WTC11 (cell line): ENCODE results near the gene MTCL1. TPM values are rescaled to one million over a fixed set of nuclear protein-coding genes. Genes with fewer than 3 reads are reported as not detected.

ENCODE experiments used
- ATAC-seq: fragments of 200-7000 bp; cut with Tn5 transposase; 2 replicates; pipeline ENCODE4 v1.10.0; 2021; ENCODE audit warnings: mild to moderate bottlenecking, moderate library complexity
- CTCF ChIA-PET: fragments of 300-600 bp; sonication (Branson Sonifier 250); formaldehyde crosslinking; loops from one replicate; lab custom pipeline; 2021; ENCODE audit warnings: antibody characterized with exemption; lab: Charles Lee
- POLR2A ChIA-PET: fragments of 350-600 bp; sonication (Branson Sonifier 250); formaldehyde crosslinking; loops from one replicate; lab custom pipeline; 2021; ENCODE audit warnings: antibody characterized with exemption; lab: Charles Lee
- DNase-seq: peaks from one replicate; pipeline ENCODE4 v3.0.0; 2021; ENCODE audit warnings: low spot score
- H3K27ac Mint-ChIP-seq: 2 replicates; pipeline ENCODE4 v1.8.0; 2021; ENCODE audit warnings: mixed read lengths
- H3K27me3 Mint-ChIP-seq: 2 replicates; pipeline ENCODE4 v1.8.0; 2021; ENCODE audit warnings: low read depth, mild to moderate bottlenecking, moderate library complexity, mixed read lengths
- H3K36me3 Mint-ChIP-seq: 2 replicates; pipeline ENCODE4 v1.8.0; 2021; ENCODE audit warnings: mixed read lengths
- H3K4me1 Mint-ChIP-seq: 2 replicates; pipeline ENCODE4 v1.8.0; 2022; ENCODE audit warnings: mixed read lengths
- H3K4me3 Mint-ChIP-seq: 2 replicates; pipeline ENCODE4 v1.8.0; 2021; ENCODE audit warnings: mild to moderate bottlenecking, moderate library complexity, mixed read lengths
- H3K9me3 Mint-ChIP-seq: 2 replicates; pipeline ENCODE4 v1.8.0; 2021; ENCODE audit warnings: mixed read lengths
- ATF1 ChIP-seq: sonication (generic); formaldehyde crosslinking; IDR thresholded peaks from 2 replicates; pipeline ENCODE4 v1.8.1; 2023; ENCODE audit warnings: mild to moderate bottlenecking, moderate library complexity, missing genetic modification reagents
- ATF2 ChIP-seq: sonication (generic); formaldehyde crosslinking; IDR thresholded peaks from 2 replicates; pipeline ENCODE4 v1.8.1; 2022; ENCODE audit warnings: low read depth, missing genetic modification reagents, borderline replicate concordance
- CBFB ChIP-seq: sonication (generic); formaldehyde crosslinking; IDR thresholded peaks from 2 replicates; pipeline ENCODE4 v1.8.1; 2022; ENCODE audit warnings: mild to moderate bottlenecking, low read depth, missing genetic modification reagents
- NR2C2 ChIP-seq: sonication (generic); formaldehyde crosslinking; IDR thresholded peaks from 2 replicates; pipeline ENCODE4 v1.8.0; 2022; ENCODE audit warnings: mild to moderate bottlenecking, missing genetic modification reagents
- NR3C1 ChIP-seq: sonication (generic); formaldehyde crosslinking; conservative IDR thresholded peaks from 2 replicates; pipeline ENCODE4 v1.8.1; 2023; ENCODE audit warnings: low read depth, mild to moderate bottlenecking, missing genetic modification reagents
- PRRX2 ChIP-seq: fragments of 250-450 bp; sonication (Bioruptor Pico); IDR thresholded peaks from 2 replicates; pipeline ENCODE4 v1.8.0; 2021; ENCODE audit warnings: mild to moderate bottlenecking
- RELA ChIP-seq: sonication (generic); formaldehyde crosslinking; IDR thresholded peaks from 2 replicates; pipeline ENCODE4 v1.8.1; 2022; ENCODE audit warnings: missing genetic modification reagents, mild to moderate bottlenecking, borderline replicate concordance
- STAT6 ChIP-seq: sonication (generic); formaldehyde crosslinking; conservative IDR thresholded peaks from 2 replicates; pipeline ENCODE4 v1.8.1; 2023; ENCODE audit warnings: mild to moderate bottlenecking, low read depth, missing genetic modification reagents, moderate library complexity
- TCF7 ChIP-seq: sonication (generic); formaldehyde crosslinking; IDR thresholded peaks from 2 replicates; pipeline ENCODE4 v1.8.0; 2022; ENCODE audit warnings: mild to moderate bottlenecking, low read depth, missing genetic modification reagents, moderate library complexity
- ZMAT4 ChIP-seq: fragments of 250-450 bp; sonication (Bioruptor Pico); IDR thresholded peaks from 2 replicates; pipeline ENCODE4 v1.9.0; 2021; ENCODE audit warnings: mild to moderate bottlenecking
- ZNF219 ChIP-seq: sonication (generic); formaldehyde crosslinking; IDR thresholded peaks from 2 replicates; pipeline ENCODE4 v1.8.0; 2023; ENCODE audit warnings: missing genetic modification reagents, mild to moderate bottlenecking, borderline replicate concordance
- ZNF423 ChIP-seq: fragments of 250-450 bp; sonication (Bioruptor Pico); IDR thresholded peaks from 2 replicates; pipeline ENCODE4 v2.1.2; 2022; ENCODE audit warnings: mild to moderate bottlenecking, moderate library complexity
- ZNF532 ChIP-seq: fragments of 250-450 bp; sonication (Bioruptor Pico); IDR thresholded peaks from 2 replicates; pipeline ENCODE4 v1.9.0; 2021; ENCODE audit warnings: mild to moderate bottlenecking, borderline replicate concordance
- total RNA-seq: library from RNA; stranded (reverse); gene quantifications from 3 replicates; pipeline ENCODE4 v1.2.3, GENCODE V29; 2021
- TF ChIP-seq, protein P1 (sequence below): sonication (generic); formaldehyde crosslinking; IDR thresholded peaks from 2 replicates; pipeline ENCODE4 v1.8.0; 2023; ENCODE audit warnings: missing genetic modification reagents, mild to moderate bottlenecking, borderline replicate concordance
- TF ChIP-seq, protein P2 (sequence below): sonication (generic); formaldehyde crosslinking; IDR thresholded peaks from 2 replicates; pipeline ENCODE4 v1.8.1; 2023; ENCODE audit warnings: mild to moderate bottlenecking, missing genetic modification reagents, moderate library complexity
- TF ChIP-seq, protein P3 (sequence below): fragments of 200-600 bp; IDR thresholded peaks from 2 replicates; pipeline ENCODE4 v1.8.0; 2022; ENCODE audit warnings: antibody characterized with exemption
- TF ChIP-seq, protein P4 (sequence below): sonication (generic); formaldehyde crosslinking; IDR thresholded peaks from 2 replicates; pipeline ENCODE4 v1.8.0; 2022; ENCODE audit warnings: mild to moderate bottlenecking, missing genetic modification reagents

Gene MTCL1
- total RNA-seq, 1 experiment from 2014 or later = 64.3 TPM

DNA sequence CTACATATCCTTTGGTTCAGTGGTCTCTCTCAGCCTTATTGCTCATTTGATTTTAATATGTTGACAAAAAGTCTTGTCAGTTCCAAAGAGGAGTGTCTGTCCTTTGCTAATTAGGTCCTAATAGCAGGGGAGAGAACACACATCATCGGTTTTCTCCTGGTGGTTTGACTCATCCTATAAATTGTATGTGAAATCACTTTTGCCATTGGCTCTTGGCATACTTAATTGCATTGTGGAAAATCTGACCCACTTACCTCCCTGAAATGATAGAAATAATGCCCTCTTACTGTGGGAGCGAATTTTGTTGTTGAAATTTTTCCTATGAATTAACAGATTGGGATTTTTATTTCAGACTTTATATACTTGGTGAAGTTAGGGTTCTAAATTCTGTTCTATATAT lies 58.3 kb downstream of the MTCL1 start (continued):
- TF ChIP-seq, protein P1, sequence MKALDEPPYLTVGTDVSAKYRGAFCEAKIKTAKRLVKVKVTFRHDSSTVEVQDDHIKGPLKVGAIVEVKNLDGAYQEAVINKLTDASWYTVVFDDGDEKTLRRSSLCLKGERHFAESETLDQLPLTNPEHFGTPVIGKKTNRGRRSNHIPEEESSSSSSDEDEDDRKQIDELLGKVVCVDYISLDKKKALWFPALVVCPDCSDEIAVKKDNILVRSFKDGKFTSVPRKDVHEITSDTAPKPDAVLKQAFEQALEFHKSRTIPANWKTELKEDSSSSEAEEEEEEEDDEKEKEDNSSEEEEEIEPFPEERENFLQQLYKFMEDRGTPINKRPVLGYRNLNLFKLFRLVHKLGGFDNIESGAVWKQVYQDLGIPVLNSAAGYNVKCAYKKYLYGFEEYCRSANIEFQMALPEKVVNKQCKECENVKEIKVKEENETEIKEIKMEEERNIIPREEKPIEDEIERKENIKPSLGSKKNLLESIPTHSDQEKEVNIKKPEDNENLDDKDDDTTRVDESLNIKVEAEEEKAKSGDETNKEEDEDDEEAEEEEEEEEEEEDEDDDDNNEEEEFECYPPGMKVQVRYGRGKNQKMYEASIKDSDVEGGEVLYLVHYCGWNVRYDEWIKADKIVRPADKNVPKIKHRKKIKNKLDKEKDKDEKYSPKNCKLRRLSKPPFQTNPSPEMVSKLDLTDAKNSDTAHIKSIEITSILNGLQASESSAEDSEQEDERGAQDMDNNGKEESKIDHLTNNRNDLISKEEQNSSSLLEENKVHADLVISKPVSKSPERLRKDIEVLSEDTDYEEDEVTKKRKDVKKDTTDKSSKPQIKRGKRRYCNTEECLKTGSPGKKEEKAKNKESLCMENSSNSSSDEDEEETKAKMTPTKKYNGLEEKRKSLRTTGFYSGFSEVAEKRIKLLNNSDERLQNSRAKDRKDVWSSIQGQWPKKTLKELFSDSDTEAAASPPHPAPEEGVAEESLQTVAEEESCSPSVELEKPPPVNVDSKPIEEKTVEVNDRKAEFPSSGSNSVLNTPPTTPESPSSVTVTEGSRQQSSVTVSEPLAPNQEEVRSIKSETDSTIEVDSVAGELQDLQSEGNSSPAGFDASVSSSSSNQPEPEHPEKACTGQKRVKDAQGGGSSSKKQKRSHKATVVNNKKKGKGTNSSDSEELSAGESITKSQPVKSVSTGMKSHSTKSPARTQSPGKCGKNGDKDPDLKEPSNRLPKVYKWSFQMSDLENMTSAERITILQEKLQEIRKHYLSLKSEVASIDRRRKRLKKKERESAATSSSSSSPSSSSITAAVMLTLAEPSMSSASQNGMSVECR (CRISPR knock-in tag) = no peak
- TF ChIP-seq PRRX2 (no peak), ZNF219 (no peak), NR3C1 (no peak), RELA (no peak), ZNF423 (CRISPR knock-in tag) (no peak), NR2C2 (no peak)
- TF ChIP-seq, protein P2, sequence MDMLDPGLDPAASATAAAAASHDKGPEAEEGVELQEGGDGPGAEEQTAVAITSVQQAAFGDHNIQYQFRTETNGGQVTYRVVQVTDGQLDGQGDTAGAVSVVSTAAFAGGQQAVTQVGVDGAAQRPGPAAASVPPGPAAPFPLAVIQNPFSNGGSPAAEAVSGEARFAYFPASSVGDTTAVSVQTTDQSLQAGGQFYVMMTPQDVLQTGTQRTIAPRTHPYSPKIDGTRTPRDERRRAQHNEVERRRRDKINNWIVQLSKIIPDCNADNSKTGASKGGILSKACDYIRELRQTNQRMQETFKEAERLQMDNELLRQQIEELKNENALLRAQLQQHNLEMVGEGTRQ (CRISPR knock-in tag) = no peak

DNA sequence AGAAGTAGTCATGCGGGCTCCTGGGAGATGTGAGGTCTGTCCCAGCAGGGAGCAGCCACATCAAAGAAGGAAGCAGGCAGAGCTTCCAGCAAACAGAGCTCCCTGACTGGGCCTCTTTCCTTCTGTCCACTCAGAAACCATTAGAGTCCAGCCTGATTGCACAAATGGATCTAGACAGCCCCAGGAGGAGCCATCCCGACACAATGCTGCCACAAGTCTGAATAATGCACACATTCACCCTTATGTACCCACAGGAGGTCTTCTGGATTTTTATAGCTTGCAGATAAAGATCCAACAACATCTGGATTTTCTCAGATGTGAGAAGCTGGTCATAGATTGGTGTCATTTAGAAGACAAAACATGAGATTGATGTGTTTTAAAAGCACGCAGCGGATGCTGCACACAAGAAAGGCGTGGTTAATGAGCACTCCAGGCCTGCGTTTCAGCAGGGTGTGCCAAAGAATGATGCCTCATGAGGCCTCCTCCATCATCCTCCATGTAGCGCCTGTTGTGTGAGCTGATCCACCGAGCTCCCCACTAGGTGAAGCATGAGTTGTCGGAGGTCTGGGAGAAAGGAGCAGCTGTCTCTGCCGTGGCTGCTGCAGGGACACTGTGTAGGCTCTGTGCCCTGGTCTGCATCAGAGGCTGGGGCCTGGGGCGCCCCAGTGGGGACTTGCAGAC lies 60.6 kb downstream of the MTCL1 start:
- ChIA-PET CTCF (interaction anchor here (0.7 to 1.9 kb wide), 7 partner anchors 8 to 222 kb away, joined by 3 to 7 read pairs (median 3); no protein-coding TSS in a partner anchor), POLR2A (interaction anchor here (0.6 to 1.4 kb wide), 2 partner anchors 8 to 670 kb away, joined by 3 to 4 read pairs; no protein-coding TSS in a partner anchor)
- Mint-ChIP-seq H3K4me3 (no peak overlapping the region), H3K36me3 (peaks cover 35% of the 10 kb centered on the region), H3K27me3 (no peaks in the 10 kb centered on the region), H3K4me1 (peaks cover 21% of the 10 kb centered on the region), H3K9me3 (peaks cover 16% of the 10 kb centered on the region), H3K27ac (no peak overlapping the region)
- DNase-seq (no peak), ATAC-seq (peak; percentile 60)
- TF ChIP-seq CBFB (CRISPR knock-in tag) (no peak), STAT6 (CRISPR knock-in tag) (no peak), ATF1 (CRISPR knock-in tag) (no peak), TCF7 (CRISPR knock-in tag) (no peak), ATF2 (CRISPR knock-in tag) (no peak), ZMAT4 (CRISPR knock-in tag) (no peak), ZNF532 (CRISPR knock-in tag) (no peak)
- TF ChIP-seq, protein P3, sequence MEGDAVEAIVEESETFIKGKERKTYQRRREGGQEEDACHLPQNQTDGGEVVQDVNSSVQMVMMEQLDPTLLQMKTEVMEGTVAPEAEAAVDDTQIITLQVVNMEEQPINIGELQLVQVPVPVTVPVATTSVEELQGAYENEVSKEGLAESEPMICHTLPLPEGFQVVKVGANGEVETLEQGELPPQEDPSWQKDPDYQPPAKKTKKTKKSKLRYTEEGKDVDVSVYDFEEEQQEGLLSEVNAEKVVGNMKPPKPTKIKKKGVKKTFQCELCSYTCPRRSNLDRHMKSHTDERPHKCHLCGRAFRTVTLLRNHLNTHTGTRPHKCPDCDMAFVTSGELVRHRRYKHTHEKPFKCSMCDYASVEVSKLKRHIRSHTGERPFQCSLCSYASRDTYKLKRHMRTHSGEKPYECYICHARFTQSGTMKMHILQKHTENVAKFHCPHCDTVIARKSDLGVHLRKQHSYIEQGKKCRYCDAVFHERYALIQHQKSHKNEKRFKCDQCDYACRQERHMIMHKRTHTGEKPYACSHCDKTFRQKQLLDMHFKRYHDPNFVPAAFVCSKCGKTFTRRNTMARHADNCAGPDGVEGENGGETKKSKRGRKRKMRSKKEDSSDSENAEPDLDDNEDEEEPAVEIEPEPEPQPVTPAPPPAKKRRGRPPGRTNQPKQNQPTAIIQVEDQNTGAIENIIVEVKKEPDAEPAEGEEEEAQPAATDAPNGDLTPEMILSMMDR = no peak
- TF ChIP-seq, protein P4, sequence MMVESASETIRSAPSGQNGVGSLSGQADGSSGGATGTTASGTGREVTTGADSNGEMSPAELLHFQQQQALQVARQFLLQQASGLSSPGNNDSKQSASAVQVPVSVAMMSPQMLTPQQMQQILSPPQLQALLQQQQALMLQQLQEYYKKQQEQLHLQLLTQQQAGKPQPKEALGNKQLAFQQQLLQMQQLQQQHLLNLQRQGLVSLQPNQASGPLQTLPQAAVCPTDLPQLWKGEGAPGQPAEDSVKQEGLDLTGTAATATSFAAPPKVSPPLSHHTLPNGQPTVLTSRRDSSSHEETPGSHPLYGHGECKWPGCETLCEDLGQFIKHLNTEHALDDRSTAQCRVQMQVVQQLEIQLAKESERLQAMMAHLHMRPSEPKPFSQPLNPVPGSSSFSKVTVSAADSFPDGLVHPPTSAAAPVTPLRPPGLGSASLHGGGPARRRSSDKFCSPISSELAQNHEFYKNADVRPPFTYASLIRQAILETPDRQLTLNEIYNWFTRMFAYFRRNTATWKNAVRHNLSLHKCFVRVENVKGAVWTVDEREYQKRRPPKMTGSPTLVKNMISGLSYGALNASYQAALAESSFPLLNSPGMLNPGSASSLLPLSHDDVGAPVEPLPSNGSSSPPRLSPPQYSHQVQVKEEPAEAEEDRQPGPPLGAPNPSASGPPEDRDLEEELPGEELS (CRISPR knock-in tag) = no peak
